ENCODE results near the gene ORC6. TPM values are rescaled to one million over a fixed set of nuclear protein-coding genes. Genes with fewer than 3 reads are reported as not detected.

The ORC6 gene
- total and polyA plus RNA-seq, 9 of the 15 experiments (the other 6 are each of a cell fraction or from before 2014, with no cell fraction given) = 18.7 to 71.4 (median 47.0) TPM

- TF ChIP-seq ZNF780A (CRISPR knock-in tag; IDR thresholded peaks at IDR 0.05) (no peak), SNAPC5 (CRISPR knock-in tag; IDR thresholded peaks at IDR 0.05) (no peak), L3MBTL2 (IDR thresholded peaks at IDR 0.05) (no peak)
Measured at GRCh38 chr16:46687486-46687885, 2.0 kb upstream of the ORC6 start (continued).

GRCh38 chr16:46688101-46688653 lies 1.3 kb upstream of the ORC6 start:
- Histone ChIP-seq H3K9me3 (replicated peaks; ENCODE audit: control insufficient read depth, insufficient read depth, low read depth, low read length) (no peaks in the 10 kb centered on the region), H3K4me3 (peak overlapping the region; percentile 76), H3K9ac (ENCODE audit: insufficient read depth in 1 of 2, low read depth in 2 of 2, low read length in 2 of 2) (peak overlapping the region; percentile 65 to 92), H4K20me1 (replicated peaks; ENCODE audit: control insufficient read depth, insufficient read depth, low read length) (peaks cover 31% of the 10 kb centered on the region), H3K36me3 (ENCODE audit: control insufficient read depth, insufficient read depth, low read length) (peaks cover 25% of the 10 kb centered on the region; the same call in 2 of the 3 replicates), H3K27ac (ENCODE audit: extremely low read depth, low read depth, low read length) (peak overlapping the region; percentile 74), H3K79me2 (ENCODE audit: control insufficient read depth, insufficient read depth, low read length) (peaks cover 90% of the 10 kb centered on the region), H3K4me1 (replicated peaks in 1 of 2; ENCODE audit: control insufficient read depth in 2 of 2, insufficient read depth in 2 of 2, low read length in 2 of 2) (peaks cover 6 to 19% of the 10 kb centered on the region in 2 experiments; a peak in 4 of 5 replicates), H2AFZ (ENCODE audit: low read depth, low read length) (peak overlapping the region; percentile 94), H3K27me3 (ENCODE audit: control insufficient read depth in 2 of 2, insufficient read depth in 2 of 2, low read length in 2 of 2) (no peaks in the 10 kb centered on the region), H3K9me1 (ENCODE audit: control insufficient read depth, insufficient read depth, low read length) (no peaks in the 10 kb centered on the region), H3K4me2 (ENCODE audit: insufficient read depth, low read length) (peak overlapping the region; percentile 98)
- WGBS (ENCODE audit: insufficient coverage, low coverage, missing lambda C conversion rate) = under 1% methylated on average over 14 of the region's 14 CpGs
- no TSS peak for BruUV-seq (replicated peaks)
- peak; percentile 70 for FAIRE-seq
- intact Hi-C loops (cut with micrococcal nuclease) (loop anchor here (5.0 kb wide), 1 partner anchor 144 kb away; the partner anchor contains the start of gene C16orf87), in situ Hi-C loops (cut with MboI) (loop anchor here (5.0 kb wide), 1 partner anchor 64 kb away; no protein-coding TSS in a partner anchor)
- ATAC-seq = peak; percentile 1
- DNase-seq (ENCODE audit: extremely low read depth in 1 of 4, low spot score in 3 of 4) = no peak
- ChIA-PET CTCF (ENCODE audit: low intra/inter-chr PET ratio) (interaction anchor here (1.3 kb wide), 1 partner anchor 15 kb away, joined by 3 read pairs; no protein-coding TSS in a partner anchor), POLR2A (no interaction called here)
- TF ChIP-seq RNF2 (IDR thresholded peaks at IDR 0.05) (0 out of 2 replicates have a peak, but pooled peaks have one; percentile 20), SMAD4 (CRISPR knock-in tag; conservative IDR thresholded peaks at IDR 0.05) (peak; percentile 45; the same call in 1 of the 2 replicates), ID3 (CRISPR knock-in tag; IDR thresholded peaks at IDR 0.05) (no peak), ID3 (tag; IDR thresholded peaks at IDR 0.05) (0 out of 2 replicates have a peak, but pooled peaks have one; percentile 32), ELF4 (CRISPR knock-in tag; IDR thresholded peaks at IDR 0.05) (no peak), ZNF395 (CRISPR knock-in tag; IDR thresholded peaks at IDR 0.05) (peak; percentile 64; the same call in 1 of the 2 replicates), GTF2E2 (tag; IDR thresholded peaks at IDR 0.05) (0 out of 2 replicates have a peak, but pooled peaks have one; percentile 29), EP300 (IDR thresholded peaks at IDR 0.05; ENCODE audit: low read length) (peak; percentile 3; the same call in 1 of the 2 replicates), ATF1 (CRISPR knock-in tag; IDR thresholded peaks at IDR 0.05) (no peak), ATF1 (tag; IDR thresholded peaks at IDR 0.05) (peak; percentile 49; the same call in 1 of the 2 replicates), CBX3 (IDR thresholded peaks at IDR 0.05; ENCODE audit: borderline replicate concordance in 1 of 2, low read length in 2 of 2) (no peak), SMARCE1 (IDR thresholded peaks at IDR 0.05) (peak; percentile 48; the same call in 1 of the 2 replicates), FOXK2 (conservative IDR thresholded peaks at IDR 0.05 in 1 of 2, IDR thresholded peaks at IDR 0.05 in 1 of 2; ENCODE audit: low read depth in 2 of 2) (peak in 1 of 2 experiments; percentile 65; a peak in 1 of 4 replicates), SMARCA4 (IDR thresholded peaks at IDR 0.05) (peak; percentile 45; the same call in 1 of the 2 replicates), ZBED1 (IDR thresholded peaks at IDR 0.05) (no peak), SOX6 (IDR thresholded peaks at IDR 0.05) (peak; percentile 82), NFRKB (IDR thresholded peaks at IDR 0.05; ENCODE audit: low read depth) (0 out of 2 replicates have a peak, but pooled peaks have one; percentile 3), RCOR1 (IDR thresholded peaks at IDR 0.05; ENCODE audit: borderline replicate concordance in 1 of 2, low read depth in 2 of 2, low read length in 2 of 2) (peak in 1 of 2 experiments; percentile 64; a peak in 1 of 4 replicates), MTA1 (IDR thresholded peaks at IDR 0.05; ENCODE audit: borderline replicate concordance) (peak; percentile 19; the same call in 1 of the 2 replicates)
